ENCODE measurements around the gene GPR149. TPM values are rescaled to one million over a fixed set of nuclear protein-coding genes. Genes with fewer than 3 reads are reported as not detected.

GPR149 gene
- total RNA-seq, 1 donor from 2014 or later, result not detected

DNA sequence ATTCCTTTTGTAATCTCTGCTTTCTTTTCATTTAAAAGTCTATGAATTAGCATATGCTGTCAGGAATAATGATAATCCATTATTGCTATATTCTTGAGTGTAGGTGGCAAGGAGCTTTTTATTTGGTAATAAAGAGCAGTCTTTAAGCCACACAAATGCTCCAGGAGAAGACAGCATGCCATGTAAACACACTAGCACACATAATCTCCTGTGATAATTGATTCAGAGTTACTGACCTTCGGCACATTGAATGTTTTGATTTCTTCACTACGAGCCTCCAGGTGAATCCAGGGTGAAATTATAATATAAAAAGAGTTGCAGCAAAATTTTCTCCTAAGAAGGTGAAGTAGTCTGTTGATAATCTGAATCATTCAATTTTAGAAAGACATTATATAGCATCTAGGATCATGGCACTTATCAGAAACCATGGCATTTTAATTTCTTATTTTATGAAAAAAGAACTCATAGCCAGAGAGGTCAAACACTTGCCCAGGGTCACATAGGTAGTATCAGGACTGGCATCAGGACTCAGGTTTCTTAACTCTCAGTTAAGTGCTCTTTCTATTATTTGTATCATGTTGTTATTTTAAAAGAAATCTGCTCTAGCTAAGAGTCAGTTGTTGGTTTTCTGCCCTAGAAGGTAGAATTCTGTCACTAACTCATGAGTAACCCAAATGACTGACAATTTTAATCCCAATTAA, 84.4 kb downstream of the GPR149 start:
- DNase-seq (ENCODE audit: low read depth, low spot score), result no peak

DNA sequence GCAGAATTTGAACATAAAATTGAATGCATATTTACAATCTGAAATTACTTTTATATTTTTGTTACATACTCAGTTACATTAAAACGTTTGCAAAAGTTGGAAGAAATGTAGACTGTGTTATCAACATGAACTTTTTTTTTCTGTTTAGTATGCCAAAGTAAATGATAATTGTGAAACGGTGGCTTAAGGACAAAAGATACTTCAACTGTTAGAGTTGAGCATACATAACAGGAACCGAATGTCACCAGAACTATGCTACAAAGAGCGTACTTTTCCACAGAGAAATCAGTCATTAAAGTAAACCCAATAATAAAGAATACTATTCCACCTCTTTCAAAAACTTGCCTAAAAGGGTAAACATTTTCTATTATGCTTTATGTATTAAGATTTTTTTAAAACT, 91.4 kb downstream of the GPR149 start:
- no peak for DNase-seq (ENCODE audit: low read depth, low spot score)

DNA sequence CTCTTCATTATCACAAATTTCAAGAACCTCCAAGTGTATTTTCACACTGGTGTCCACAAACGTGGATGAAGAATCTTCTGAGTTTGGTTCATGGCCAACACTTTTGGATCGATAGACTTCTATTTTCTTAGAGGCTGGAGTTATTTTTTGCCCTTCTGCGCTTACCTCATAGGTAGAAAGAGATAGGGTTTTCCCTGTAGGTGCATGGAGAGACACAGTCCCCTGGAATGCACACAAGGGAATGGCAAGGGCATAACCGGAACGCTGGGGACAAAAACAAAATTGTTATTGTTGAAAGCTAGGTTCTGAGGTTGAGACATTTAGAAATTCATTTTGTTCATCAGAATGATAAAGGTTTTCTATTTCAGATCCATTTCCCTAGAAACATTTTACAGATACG, 92.0 kb downstream of the GPR149 start:
- DNase-seq (ENCODE audit: low read depth, low spot score), result no peak

DNA sequence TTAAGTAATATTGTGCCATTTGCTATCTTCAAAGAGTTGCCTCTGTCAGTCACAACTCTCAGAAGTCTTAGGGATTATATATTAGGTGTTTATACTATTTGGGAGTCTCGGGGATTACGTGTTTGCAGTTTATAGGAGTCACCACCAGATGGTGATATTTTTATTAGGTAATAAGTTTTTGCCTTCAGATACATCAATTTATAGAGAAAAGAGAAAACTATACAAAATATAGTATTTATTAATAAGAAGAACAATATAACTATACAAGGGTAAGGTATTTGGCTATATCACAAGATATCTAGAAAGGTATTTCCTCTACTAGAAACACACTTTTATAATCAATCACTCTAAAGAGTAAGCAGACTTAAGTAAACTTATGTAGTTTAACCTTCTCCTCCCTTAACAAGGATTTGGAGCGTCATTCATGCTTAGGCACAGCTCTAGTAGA, 95.0 kb downstream of the GPR149 start:
- no peak for DNase-seq (ENCODE audit: low read depth, low spot score)

DNA sequence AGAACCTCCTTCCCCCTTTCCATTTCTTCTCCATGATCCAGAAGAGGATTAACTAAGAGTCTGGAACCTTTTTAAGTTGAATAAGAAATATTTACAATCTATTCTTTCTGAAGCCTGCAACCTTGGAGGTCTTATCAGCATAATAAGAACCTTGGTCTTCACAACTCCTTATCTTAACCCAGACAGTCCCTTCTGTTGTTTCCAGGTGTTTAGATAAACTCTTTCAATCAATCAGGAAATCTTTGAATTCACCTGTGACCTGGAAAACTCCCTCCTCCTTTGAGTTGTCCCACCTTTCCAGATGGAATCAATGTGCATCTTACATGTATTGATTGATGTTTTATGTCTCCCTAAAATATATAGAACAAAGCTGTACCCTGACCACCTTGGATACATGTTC, 102.1 kb downstream of the GPR149 start:
- no peak for DNase-seq (ENCODE audit: low read depth, low spot score)

DNA sequence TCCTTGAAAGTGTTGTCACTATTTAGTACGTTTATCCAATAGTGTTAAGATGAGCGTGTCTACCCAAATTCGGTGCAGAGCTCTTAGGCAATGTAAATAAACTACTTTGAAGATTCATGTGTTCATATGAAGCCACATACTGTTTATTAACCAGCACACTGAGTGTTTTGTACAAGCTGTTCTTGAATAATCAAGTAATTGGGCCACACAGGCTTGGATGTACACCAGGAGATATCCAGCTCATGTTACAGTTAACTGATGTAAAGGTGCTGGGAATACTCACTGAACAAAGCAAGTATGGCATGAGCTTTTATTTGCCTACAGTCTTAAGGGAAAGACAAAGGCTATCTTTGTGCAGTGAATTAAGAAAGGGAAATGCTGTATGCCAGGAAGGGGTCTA, 105.1 kb downstream of the GPR149 start:
- DNase-seq (ENCODE audit: low read depth, low spot score), result no peak

DNA sequence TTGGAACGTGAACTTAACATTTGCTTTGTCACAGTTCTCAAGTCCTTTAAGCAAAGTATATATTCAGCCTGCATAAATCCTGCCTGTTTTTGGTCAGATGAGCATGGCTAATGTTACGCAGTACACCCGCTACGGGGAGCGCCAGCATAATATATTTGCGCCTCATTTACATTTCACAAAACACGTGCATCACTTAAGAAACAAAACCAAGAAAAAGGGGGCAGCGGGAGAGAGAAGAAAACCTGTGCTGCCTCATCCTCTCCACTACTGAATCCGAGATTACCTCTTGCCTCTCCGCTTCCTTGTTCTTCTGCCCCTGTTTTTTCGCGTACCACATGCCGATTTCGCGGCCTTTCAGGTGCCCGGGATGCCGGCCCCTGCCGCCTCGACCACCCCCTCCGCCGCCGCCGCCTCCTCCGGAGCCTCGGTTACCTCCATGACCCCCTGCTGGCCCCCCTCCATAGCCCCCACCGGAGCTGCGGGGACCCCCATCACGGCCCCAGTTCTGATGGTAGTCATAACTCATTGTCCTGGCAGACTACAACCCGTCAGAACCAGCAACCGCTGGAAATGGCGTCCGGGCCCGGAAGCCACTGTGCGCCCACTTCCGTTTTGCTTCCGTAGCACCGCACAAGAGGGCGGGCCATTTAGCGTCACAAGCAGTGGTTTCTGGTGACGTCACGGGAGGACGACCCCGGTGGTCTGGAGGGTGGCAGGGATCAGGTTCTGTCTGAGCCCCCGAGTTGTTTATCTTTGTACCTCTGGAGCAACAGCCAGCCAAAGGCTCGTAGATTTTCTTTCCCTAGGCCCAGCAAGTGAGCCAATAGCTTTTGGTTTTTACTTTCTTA, 105.9 kb downstream of the GPR149 start, which contains the start of gene DHX36:
TSS of gene DHX36 (minus strand) at position 597 of the 848 bp plus-strand sequence. CDS start at position 526, 71 bp downstream.
- peak; percentile 75 for DNase-seq (ENCODE audit: low read depth, low spot score)

DNA sequence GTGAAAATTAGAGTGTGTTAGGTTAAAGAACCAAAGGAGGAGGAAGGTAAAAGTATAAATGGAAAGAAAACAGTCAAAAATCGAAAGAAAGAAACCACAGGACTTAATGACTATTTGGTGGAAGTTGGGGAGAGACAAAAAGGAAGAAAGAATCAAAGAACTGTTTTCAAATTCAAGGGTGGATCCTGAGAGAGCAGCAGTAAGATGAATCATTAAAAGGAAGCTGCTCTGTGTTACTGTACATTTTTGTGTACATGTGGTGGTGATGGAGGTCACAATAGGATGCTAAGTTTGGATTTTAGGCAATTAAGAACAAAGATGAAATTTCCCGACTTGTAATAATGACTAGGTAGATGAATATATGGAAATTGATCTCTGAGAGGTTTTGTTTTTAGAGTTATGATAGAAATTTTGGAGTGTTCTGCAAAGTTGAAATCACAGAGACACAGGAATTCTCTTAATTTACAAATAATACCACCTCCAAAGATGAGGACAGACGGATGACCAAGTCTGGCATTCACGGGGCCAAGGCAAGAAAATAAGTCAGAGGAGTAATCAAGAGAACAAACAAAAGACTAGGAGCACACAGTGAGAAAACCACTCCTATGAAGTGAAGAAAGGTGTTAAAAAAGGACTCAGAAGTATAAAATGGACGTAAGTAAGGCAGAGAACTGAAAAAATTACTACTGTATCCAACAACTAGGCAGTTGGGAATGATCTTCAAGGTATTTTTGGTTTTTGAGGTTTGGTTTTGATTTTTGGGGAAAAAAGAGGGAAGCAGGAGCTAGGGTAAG, 112.8 kb downstream of the GPR149 start:
- no peak for DNase-seq (ENCODE audit: low read depth, low spot score)

DNA sequence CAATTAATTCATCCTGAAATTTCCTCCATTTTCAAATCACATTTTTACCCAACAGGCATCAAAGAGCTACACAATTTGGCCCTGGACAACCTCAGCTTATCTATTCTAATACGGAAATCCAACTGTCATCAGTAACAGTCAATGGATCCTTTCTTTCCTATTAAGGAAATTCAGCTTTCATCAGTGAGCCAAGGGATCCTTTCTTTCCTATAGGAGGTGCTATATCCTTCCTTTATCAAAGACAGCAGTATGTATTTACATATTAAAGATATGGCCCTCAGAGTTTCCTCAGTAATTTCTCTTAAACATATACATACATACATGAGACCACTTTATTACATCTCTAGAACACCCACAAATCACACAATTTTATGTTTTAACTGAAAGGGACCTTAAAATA, 115.8 kb downstream of the GPR149 start:
- no peak for DNase-seq (ENCODE audit: low read depth, low spot score)

DNA sequence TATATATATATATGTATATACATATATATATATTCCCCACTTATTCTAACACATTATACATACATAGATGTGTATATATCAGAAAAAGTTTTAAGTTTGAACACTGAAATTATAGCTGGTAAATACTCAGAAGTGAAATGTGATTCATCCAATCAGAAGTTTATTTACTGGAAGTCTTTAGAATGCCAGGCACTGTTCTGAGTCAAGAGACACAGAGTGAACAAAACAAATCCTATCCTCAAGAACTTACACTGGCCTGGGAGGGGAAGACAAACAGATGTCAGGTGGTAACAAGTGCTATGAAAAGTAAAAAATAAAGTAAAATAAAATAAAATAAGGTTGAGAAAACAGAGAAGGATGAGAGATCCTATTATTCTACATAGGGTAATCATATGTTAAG, 119.2 kb downstream of the GPR149 start:
- no peak for DNase-seq (ENCODE audit: low read depth, low spot score)

DNA sequence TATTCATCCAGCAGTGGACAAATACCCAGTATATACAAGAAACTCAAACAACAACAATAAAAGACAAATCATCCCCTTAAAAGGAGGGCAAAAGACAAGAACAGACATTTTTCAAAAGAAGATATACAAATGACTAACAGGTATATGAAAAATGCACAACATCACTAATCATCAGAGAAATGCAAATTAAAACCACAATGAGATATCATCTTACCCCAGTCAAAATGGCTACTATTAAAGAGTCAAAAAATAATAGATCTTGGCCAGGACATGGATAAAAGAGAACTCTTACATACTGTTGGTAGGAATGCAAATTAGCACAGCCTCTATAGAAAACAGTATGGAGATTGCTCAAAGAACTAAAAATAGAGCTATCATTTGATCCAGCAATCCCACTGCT, 122.6 kb downstream of the GPR149 start:
- no peak for DNase-seq (ENCODE audit: low read depth, low spot score)

DNA sequence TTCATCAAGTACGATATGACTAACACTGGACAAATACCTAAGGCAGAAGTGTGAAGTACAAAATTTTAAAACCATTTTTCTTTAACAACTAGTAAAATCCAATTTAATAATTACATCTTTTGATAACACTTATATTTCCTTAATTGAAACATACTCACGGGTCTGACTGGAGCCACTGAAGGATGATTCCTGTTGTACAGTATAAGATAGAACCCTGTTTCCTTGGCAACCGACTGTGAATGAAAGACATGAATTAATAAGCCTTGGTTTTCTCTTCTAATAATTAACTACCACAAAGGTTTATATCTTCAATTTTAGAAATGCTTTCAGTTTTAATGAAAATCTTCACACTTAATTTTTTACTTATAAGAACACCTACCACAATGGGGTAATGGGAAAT, 125.1 kb downstream of the GPR149 start:
- DNase-seq (ENCODE audit: low read depth, low spot score), result no peak

DNA sequence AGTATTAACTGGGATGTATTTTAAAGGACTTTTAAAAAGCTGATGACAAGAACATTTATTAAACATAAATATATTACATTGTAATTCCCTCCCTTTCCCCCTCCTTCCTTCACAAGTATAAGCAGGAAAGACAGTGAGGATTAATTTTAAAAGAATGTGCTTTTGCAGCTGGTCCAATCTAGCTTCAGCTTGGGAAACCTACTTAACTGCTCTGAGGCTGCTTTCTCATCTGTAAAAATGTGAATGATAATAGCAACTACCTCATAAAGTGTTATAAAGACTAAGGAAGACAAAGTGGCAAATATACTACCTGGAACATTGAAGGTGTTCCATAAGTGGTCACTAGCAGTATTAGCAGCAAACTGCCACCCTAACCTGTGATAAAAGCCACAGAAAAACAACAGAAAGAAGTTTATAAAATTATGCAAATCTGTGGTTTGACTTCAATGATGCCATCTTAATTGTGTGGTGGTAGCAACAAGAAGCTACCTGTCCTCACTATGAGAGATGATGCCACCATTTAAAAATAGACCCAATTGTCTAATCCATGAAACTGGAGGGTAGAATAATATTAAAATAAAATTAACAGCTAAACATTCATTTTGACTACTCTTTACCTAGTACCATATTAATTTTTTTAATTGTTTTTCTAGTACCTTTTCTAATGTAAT, 125.7 kb downstream of the GPR149 start:
- no peak for DNase-seq (ENCODE audit: low read depth, low spot score)

DNA sequence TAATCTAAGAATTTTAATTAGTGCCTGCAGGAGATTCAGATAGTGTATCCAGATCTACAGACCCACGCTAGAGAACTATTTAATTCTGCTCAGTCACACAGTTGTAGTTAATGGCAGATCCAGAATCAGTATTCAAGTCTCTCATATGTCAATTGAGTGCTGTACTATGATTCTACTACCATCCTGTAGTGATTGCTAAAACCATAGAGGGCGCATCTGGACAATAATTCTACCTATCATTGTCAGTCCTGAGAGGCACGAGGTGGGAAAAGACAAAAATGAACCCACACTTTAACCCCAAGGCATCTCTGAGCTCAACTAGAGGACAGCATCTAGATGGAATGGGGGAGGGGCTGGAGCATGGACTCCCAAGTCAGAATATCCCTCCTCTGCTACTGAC, 128.4 kb downstream of the GPR149 start:
- DNase-seq (ENCODE audit: low read depth, low spot score), result no peak

DNA sequence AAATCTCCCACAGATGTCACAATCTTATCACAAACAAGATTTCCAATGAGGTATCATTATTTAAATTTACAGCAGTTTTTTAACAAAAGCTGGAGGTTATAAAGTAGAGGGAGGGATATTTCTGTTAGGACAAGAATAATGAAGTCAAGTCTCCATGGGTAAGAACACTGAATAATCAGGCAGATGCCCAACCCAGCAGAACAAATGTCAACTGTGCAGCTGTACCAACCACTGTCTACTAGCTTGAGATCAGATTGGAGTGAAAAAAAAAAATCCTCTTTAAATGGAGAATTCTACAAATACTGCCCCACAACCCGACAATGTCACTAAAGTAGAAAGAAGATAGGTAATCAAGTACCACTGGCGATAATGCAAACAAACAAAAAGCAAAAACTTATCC, 136.0 kb downstream of the GPR149 start:
- DNase-seq (ENCODE audit: low read depth, low spot score), result no peak

DNA sequence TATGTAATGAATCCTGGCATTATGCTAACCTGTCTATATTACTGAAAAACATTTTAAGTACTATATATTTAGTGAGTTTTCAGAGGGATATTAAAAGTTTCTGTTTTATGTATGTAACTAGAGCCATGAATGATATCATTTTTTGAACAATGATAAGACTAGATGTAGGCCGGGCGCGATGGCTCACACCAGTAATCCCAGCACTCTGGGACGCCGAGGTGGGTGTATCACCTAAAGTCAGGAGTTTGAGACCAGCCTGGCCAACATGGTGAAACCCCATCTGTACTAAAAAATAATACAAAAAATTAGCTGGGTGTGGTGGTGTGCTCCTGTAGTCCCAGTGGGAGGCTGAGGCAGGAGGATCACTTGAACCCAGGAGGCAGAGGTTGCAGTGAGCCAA, 139.8 kb downstream of the GPR149 start:
- no peak for DNase-seq (ENCODE audit: low read depth, low spot score)

Other genes starting within 250 kb of the GPR149 start
- 29.8 and 45.3 TPM in 2 replicates for gene DHX36, start 105.7 kb downstream of the GPR149 start, total RNA-seq

All from pulmonary artery endothelial cell (primary cell).